GM12878 (cell line): ENCODE results near the gene TCF4.

Experiments used
- CBFB ChIP-seq: IDR thresholded peaks from 2 replicates; pipeline ENCODE4 v1.6.1; 2016; ENCODE audit warnings: antibody characterized with exemption, low read depth
- CHD4 ChIP-seq: fragments of 200-600 bp; sonication (generic); IDR thresholded peaks from 2 replicates; pipeline ENCODE4 v1.6.1; 2016; ENCODE audit warnings: mild to moderate bottlenecking
- EZH2 ChIP-seq: IDR thresholded peaks from 2 replicates; pipeline ENCODE4 v1.6.1; 2012; ENCODE audit warnings: low read depth, mild to moderate bottlenecking, control low read depth, inconsistent platforms, low read length, borderline replicate concordance; ENCODE audit not compliant: control insufficient read depth
- POLR2A ChIP-seq: IDR thresholded peaks from 2 replicates; pipeline ENCODE4 v1.6.1; 2011; ENCODE audit warnings: low read depth, mild to moderate bottlenecking, low read length
- SIX5 ChIP-seq: IDR thresholded peaks from 2 replicates; pipeline ENCODE4 v1.6.1; 2011; ENCODE audit warnings: mild to moderate bottlenecking, low read depth, low read length, moderate library complexity; ENCODE audit not compliant: severe bottlenecking
- SMAD1 ChIP-seq: fragments of 450-650 bp; IDR thresholded peaks from 2 replicates; pipeline ENCODE4 v1.6.1; 2018; ENCODE audit warnings: mild to moderate bottlenecking, low read depth; ENCODE audit not compliant: partially characterized antibody
- SP1 ChIP-seq: IDR thresholded peaks from one replicate; pipeline ENCODE4 v1.6.1; 2011; ENCODE audit warnings: low read depth, low read length
- ZNF24 ChIP-seq: fragments of 450-650 bp; IDR thresholded peaks from 2 replicates; pipeline ENCODE4 v1.6.1; 2017; ENCODE audit warnings: antibody characterized with exemption, mild to moderate bottlenecking
- ZZZ3 ChIP-seq: IDR thresholded peaks from 2 replicates; pipeline ENCODE4 v1.6.1; 2011; ENCODE audit warnings: low read depth; ENCODE audit not compliant: control insufficient read depth, insufficient read length
- TF ChIP-seq, protein P1 (sequence below): IDR thresholded peaks from 2 replicates; pipeline ENCODE4 v1.6.1; 2012; ENCODE audit warnings: low read depth, low read length, improper control_type of control experiment
- TF ChIP-seq, protein P2 (sequence below), 3 experiments: IDR thresholded peaks in 2 of 3; conservative IDR thresholded peaks in 1 of 3; 2 replicates each; pipeline ENCODE4 v1.5.1; 2011; ENCODE audit warnings: low read depth in 3 of 3, low read length in 3 of 3, mild to moderate bottlenecking in 3 of 3, control low read depth in 2 of 3, moderate library complexity in 2 of 3, inconsistent platforms in 1 of 3, mixed read lengths in 1 of 3; ENCODE audit not compliant: control insufficient read depth in 2 of 3, insufficient read depth in 1 of 3; ENCODE audit errors: extremely low read depth in 1 of 3
- TF ChIP-seq, protein P3 (sequence below): IDR thresholded peaks from 2 replicates; pipeline ENCODE4 v1.6.1; 2011; ENCODE audit warnings: low read depth, mild to moderate bottlenecking, low read length, moderate library complexity, borderline replicate concordance; ENCODE audit errors: extremely low read depth

DNA sequence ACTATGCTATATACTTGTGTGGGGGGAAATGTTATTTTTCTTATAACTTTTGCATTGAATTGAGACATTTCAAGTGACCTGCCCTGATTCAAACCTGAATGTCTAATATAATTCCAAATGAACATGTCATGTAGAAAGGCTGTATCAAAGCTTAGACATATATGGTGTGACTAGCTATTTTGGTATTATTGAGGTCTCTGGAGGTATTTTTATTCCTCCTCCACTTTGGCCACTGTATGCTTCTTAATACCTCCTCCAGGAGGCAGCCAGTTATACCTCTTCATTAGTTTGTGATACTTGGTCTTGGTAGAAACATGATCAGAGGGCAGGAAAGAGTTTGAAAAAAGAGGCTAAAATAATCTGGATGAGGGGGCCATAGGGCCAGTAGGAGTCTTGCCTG, 217.1 kb downstream of the TCF4 start:
- TF ChIP-seq POLR2A (no peak), ZNF24 (no peak), CBFB (no peak), ZZZ3 (no peak), EZH2 (no peak), CHD4 (no peak), SMAD1 (no peak), SP1 (no peak), SIX5 (no peak)
- TF ChIP-seq, protein P1, sequence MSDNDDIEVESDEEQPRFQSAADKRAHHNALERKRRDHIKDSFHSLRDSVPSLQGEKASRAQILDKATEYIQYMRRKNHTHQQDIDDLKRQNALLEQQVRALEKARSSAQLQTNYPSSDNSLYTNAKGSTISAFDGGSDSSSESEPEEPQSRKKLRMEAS = no peak
- TF ChIP-seq, protein P2, sequence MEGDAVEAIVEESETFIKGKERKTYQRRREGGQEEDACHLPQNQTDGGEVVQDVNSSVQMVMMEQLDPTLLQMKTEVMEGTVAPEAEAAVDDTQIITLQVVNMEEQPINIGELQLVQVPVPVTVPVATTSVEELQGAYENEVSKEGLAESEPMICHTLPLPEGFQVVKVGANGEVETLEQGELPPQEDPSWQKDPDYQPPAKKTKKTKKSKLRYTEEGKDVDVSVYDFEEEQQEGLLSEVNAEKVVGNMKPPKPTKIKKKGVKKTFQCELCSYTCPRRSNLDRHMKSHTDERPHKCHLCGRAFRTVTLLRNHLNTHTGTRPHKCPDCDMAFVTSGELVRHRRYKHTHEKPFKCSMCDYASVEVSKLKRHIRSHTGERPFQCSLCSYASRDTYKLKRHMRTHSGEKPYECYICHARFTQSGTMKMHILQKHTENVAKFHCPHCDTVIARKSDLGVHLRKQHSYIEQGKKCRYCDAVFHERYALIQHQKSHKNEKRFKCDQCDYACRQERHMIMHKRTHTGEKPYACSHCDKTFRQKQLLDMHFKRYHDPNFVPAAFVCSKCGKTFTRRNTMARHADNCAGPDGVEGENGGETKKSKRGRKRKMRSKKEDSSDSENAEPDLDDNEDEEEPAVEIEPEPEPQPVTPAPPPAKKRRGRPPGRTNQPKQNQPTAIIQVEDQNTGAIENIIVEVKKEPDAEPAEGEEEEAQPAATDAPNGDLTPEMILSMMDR (IDR thresholded peaks at IDR 0.05 in 2 of 3, conservative IDR thresholded peaks at IDR 0.05 in 1 of 3; ENCODE audit: control insufficient read depth in 2 of 3, extremely low read depth in 1 of 3, insufficient read depth in 1 of 3, low read depth in 3 of 3, low read length in 3 of 3) = no peak
- TF ChIP-seq, protein P3, sequence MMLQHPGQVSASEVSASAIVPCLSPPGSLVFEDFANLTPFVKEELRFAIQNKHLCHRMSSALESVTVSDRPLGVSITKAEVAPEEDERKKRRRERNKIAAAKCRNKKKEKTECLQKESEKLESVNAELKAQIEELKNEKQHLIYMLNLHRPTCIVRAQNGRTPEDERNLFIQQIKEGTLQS = no peak
